Skeletal muscle cell (primary cell): ENCODE measurements around the gene STK11.
A peak's percentile ranks its signal among the peaks of the same experiment; 100 is the strongest.

ENCODE experiments used
- DNase-seq: peaks from one replicate; pipeline ENCODE4 v3.0.0-alpha.2; 2010; ENCODE audit warnings: low read depth
- H3K4me3 ChIP-seq: 2 replicates; pipeline ENCODE4 v1.5.1; 2011; ENCODE audit warnings: low read depth, mild to moderate bottlenecking, control low read depth, low read length, moderate library complexity

STK11 gene

GRCh38 chr19:1234051-1234954 is 28.7 kb downstream of the STK11 start:
- H3K4me3 ChIP-seq = no peak overlapping the region
- DNase-seq = no peak

DNA sequence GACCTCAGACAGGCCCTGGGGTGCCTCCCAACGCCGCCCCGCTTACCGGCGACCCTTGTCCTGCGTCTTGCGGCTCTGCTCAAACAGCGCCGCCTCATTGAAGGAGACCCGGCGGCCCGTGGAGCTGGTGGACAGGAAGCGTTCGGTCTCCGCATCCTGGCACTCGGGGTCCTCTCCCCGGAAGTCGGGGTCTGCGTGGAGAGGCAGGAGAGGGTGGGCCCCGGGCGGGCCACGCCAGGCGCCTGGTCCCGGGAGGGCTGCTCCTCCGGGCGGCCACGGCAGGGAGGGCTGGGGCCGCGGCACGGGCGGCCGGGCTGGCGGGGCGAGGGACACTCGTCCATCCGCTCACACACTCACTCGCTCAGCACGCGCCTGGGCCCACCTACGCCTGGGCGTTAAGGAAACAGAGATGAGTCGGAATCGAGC is 29.4 kb downstream of the STK11 start:
- no peak for DNase-seq
- H3K4me3 ChIP-seq = no peak overlapping the region

- peak overlapping the region; percentile 67 for H3K4me3 ChIP-seq
- DNase-seq = no peak
These were observed 30.3 kb downstream of the STK11 start for GRCh38 chr19:1235625-1236538.

DNA sequence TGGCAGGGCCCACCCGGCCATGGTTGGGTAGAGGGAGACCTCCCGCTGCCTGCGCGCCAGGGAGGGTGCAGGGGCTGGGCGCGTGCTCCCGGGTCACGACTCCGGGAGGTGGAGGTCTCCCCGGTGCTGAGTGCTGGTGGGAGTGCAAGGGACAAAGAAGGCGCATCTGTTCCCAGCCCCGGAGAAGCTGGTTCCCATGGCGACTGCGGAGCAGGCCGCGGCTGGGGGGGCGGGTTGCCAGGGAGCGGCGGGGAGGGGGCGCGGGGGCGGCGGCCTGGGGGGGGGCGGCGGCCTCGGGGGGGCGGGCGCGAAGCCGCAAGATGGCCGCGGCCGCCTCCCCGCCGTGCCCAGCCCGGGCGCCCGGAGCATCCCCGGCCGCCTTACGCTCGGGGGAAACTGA is 31.0 kb downstream of the STK11 start:
- no peak for DNase-seq
- H3K4me3 ChIP-seq = peak overlapping the region; percentile 67

GRCh38 chr19:1237027-1237659 is 31.6 kb downstream of the STK11 start:
- no peak for DNase-seq
- peak overlapping the region; percentile 67 for H3K4me3 ChIP-seq

GRCh38 chr19:1237754-1238368 is 32.3 kb downstream of the STK11 start, which contains the start of gene CBARP:
CBARP (minus strand) TSS chr19:1238005; CDS start chr19:1236100, 1,905 bp downstream.
- no peak for DNase-seq
- H3K4me3 ChIP-seq = peak within 1 kb of the TSS; percentile 67

GRCh38 chr19:1238369-1239303 is 33.1 kb downstream of the STK11 start:
- peak overlapping the region; percentile 38 for H3K4me3 ChIP-seq
- no peak for DNase-seq

DNA sequence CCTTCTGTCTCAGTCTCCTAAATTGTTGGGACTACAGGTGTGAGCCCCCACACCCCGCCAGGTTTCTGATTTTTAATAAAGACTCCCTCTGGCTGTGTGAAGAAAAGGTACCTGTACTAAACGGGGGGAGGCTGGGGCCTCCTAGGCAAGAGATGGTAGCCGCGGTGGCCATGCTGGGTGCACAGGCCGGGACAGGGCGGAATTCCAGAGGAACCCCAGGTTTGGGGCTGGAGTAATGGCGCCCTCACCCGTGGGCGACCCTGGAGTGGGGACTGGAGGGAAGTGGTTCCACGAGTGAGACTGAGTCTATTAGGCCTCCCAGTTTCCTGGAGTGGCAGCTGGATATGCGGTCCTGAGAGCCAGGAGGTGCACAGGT is 33.8 kb downstream of the STK11 start:
- no peak overlapping the region for H3K4me3 ChIP-seq
- DNase-seq = no peak

GRCh38 chr19:1239796-1240737 is 34.5 kb downstream of the STK11 start:
- peak overlapping the region; percentile 39 for H3K4me3 ChIP-seq
- DNase-seq = peak; percentile 68

DNA sequence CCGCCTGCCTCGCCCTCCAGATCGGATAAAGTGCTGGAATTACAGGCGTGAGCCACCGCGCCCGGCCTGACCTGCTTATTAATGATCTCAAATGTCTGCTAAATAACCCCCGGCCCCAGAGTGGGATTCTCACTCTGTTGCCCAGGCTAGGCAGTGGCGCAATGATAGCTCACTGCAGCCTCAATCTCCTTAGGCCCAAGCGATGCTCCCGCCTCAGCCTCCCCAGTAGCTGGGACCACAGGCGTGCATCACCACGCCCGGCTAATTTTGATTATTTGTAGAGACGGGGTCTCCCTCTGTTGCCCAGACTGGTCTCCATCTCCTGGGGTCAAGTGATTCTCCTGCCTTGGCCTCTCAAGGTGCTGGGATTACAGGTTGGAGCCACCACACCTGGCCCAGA is 35.3 kb downstream of the STK11 start:
- no peak for DNase-seq
- H3K4me3 ChIP-seq = peak overlapping the region; percentile 76

DNA sequence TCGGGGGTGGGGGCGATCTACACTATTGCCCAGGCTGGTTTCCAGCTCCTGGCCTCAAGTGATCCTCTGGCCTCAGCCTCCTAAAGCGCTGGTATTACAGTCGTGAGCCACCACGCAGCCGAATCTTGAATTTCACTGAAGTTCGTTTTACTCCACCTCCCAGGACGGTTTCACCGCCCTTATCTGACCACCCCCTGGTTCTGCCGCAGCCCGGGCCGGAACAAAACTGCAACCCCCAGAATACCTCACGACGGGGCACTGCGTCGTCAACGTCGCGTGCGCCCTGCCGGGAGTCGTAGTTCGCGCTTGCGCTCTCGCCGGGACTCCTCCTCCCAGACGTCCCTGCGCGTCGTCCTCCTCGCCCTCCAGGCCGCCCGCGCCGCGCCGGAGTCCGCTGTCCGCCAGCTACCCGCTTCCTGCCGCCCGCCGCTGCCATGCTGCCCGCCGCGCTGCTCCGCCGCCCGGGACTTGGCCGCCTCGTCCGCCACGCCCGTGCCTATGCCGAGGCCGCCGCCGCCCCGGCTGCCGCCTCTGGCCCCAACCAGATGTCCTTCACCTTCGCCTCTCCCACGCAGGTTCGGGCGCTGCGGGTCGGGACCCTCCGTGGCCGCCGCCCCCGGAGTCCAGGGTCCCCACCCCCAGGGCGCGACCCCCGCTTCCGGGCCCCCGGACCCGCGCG is 36.0 kb downstream of the STK11 start, which contains the start of gene ATP5F1D:
TSS of gene ATP5F1D (plus strand) at position 335 of the 679 bp plus-strand sequence. CDS start at position 435, 100 bp downstream.
- DNase-seq = peak; percentile 85

GRCh38 chr19:1243768-1244692 is 38.5 kb downstream of the STK11 start:
- no peak for DNase-seq
- no peak overlapping the region for H3K4me3 ChIP-seq

More for the DNA sequence above, 36.0 kb downstream of the STK11 start, which contains the start of gene ATP5F1D:
- peak within 1 kb of the TSS; percentile 76 for H3K4me3 ChIP-seq

GRCh38 chr19:1244693-1245451 is 39.3 kb downstream of the STK11 start:
- DNase-seq = no peak
- H3K4me3 ChIP-seq = no peak overlapping the region

GRCh38 chr19:1245494-1246264 is 40.1 kb downstream of the STK11 start:
- no peak for DNase-seq

More at GRCh38 chr19:1245494-1246264, 40.1 kb downstream of the STK11 start:
- H3K4me3 ChIP-seq = no peak overlapping the region
